HG03378 (cell line): ENCODE results near the gene FOSL2.

Experiments
- ATAC-seq: cut with Tn5 transposase; IDR thresholded peaks from one replicate; pipeline ENCODE4 v1.9.1; 2021; ENCODE audit warnings: mild to moderate bottlenecking, moderate library complexity; ENCODE audit not compliant: unreplicated experiment

The FOSL2 gene

GRCh38 chr2:28429636-28430376, 37.1 kb downstream of the FOSL2 start:
- ATAC-seq, result no peak

GRCh38 chr2:28430377-28430765, 37.7 kb downstream of the FOSL2 start:
- ATAC-seq, result no peak

- no peak for ATAC-seq
These were observed 38.2 kb downstream of the FOSL2 start for GRCh38 chr2:28430788-28431418.

GRCh38 chr2:28431741-28432140, 39.1 kb downstream of the FOSL2 start:
- ATAC-seq, result no peak

GRCh38 chr2:28432362-28432761, 39.7 kb downstream of the FOSL2 start:
- no peak for ATAC-seq

- ATAC-seq, result no peak
These were observed 40.6 kb downstream of the FOSL2 start for GRCh38 chr2:28433215-28433614.

- no peak for ATAC-seq
These were observed 41.4 kb downstream of the FOSL2 start for GRCh38 chr2:28433935-28434599.

GRCh38 chr2:28434600-28434989, 41.9 kb downstream of the FOSL2 start:
- no peak for ATAC-seq

GRCh38 chr2:28435241-28435640, 42.6 kb downstream of the FOSL2 start:
- no peak for ATAC-seq

- ATAC-seq, result no peak
These were observed 43.2 kb downstream of the FOSL2 start for GRCh38 chr2:28435814-28436351.

- ATAC-seq, result no peak
These were observed 43.9 kb downstream of the FOSL2 start for GRCh38 chr2:28436525-28437051.

- no peak for ATAC-seq
These were observed 44.6 kb downstream of the FOSL2 start for GRCh38 chr2:28437149-28437835.

- ATAC-seq, result no peak
These were observed 45.3 kb downstream of the FOSL2 start for GRCh38 chr2:28437918-28438317.

- ATAC-seq, result no peak
These were observed 45.9 kb downstream of the FOSL2 start for GRCh38 chr2:28438532-28439063.

- no peak for ATAC-seq
These were observed 46.5 kb downstream of the FOSL2 start for GRCh38 chr2:28439127-28439526.

GRCh38 chr2:28439763-28440162, 47.1 kb downstream of the FOSL2 start:
- no peak for ATAC-seq

- no peak for ATAC-seq
These were observed 49.7 kb downstream of the FOSL2 start for GRCh38 chr2:28442328-28442727.

GRCh38 chr2:28444956-28445355, 52.3 kb downstream of the FOSL2 start:
- ATAC-seq, result no peak

GRCh38 chr2:28445448-28446258, 53.0 kb downstream of the FOSL2 start:
- no peak for ATAC-seq

- ATAC-seq, result no peak
These were observed 53.9 kb downstream of the FOSL2 start for GRCh38 chr2:28446531-28446930.
